Skin epidermis (tissue), 12 donors: ENCODE results near the gene SART3.
A peak's percentile ranks its signal among the peaks of the same experiment; 100 is the strongest.

Experiments used
- H3K27ac ChIP-seq, 21 experiments: fragments of 200-600 bp; sonication (generic) in 11 of 21; one replicate each; pipeline ENCODE4 v1.5.0; 2020; ENCODE audit warnings: mild to moderate bottlenecking in 3 of 21, inconsistent platforms in 2 of 21, moderate library complexity in 2 of 21
- H3K4me3 ChIP-seq, 7 experiments: fragments of 200-600 bp; sonication (generic) in 2 of 7; one replicate each; pipeline ENCODE4 v1.5.0; 2020; ENCODE audit warnings: inconsistent platforms in 2 of 7, mild to moderate bottlenecking in 2 of 7, moderate library complexity in 1 of 7

Gene SART3

DNA sequence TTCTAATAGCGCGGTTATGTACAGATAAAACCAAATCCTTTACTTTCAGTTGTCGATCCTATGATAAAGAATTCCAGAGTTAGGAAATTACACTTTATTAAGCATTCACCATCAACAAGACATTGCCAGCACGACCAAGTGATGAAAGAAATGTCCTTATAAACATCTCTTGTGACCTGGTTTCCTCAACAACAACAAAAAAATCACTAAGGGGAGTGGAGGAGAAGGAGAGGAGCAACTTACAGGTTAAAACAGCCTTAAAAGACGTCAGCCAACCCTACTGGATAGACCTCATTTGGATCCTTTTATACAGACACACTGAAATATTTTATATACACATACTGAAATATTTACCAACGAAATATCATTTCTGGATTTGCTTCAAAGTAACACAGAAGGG lies 22.8 kb downstream of the SART3 start:
- Histone ChIP-seq H3K4me3 (no peak overlapping the region), H3K27ac (no peak overlapping the region)

DNA sequence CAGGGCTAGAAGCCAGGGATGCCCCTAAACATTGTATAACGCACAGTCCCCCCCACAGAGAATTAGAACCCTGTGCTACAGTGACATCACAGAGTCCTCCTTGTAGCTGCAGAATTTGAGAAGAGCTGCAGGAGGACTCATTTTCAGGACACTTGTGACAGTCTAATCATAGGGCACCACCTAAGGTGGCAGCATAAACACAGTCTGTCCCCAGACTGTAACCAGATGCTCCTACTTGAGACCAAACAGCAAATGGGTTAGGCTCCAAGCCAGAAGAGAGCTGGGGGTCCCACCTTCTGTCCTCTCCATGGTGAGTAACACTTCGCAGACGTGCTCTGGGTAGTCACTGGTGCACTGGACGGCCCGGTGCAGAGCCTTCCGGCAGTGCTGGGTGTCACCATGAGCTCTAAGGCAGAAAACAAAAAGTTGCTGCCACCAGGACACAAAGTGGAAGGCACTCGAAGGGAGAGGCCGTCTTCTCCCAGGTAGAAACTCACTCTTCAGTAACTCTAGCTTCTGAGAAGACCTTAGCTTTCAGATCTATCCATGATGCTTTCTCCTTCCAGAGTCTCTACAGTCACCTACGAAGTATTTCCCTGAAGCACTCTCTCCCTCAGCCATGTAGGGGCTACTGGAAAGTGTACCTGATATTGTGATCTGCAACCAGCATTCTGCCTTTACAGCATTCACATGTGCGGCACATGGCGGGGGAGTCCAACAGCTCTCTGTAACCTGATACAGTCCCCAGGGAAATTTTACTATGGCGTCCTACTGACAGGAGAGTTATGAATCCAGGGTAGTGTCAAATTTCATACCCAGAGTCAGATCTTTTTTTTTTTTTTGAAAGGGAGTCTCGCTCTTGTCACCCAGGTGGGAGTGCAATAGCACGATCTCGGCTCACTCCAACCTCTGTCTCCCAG lies 28.8 kb downstream of the SART3 start:
- H3K27ac ChIP-seq: no peak overlapping the region

DNA sequence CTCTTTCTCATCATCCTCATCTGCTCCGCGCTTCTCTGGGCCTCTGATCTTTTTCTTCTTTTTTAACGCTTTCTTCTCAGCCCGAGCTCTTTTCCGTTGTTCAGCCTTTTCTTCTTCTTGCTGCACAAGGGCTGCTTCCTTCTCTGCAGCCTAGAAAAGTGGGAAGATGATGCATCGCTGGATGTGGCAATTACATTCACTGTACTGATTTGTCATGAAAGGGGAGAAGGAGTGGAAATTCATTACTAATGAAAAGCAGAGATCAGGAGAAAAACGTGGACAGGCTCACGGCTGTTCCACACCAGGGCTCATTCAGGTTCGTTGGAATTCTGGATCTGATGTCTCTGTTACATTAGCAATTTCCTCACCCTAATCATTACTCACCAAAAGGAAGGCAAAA lies 30.8 kb downstream of the SART3 start:
- H3K4me3 ChIP-seq: no peak overlapping the region

More for the DNA sequence above, 28.8 kb downstream of the SART3 start:
- no peak overlapping the region for H3K4me3 ChIP-seq

DNA sequence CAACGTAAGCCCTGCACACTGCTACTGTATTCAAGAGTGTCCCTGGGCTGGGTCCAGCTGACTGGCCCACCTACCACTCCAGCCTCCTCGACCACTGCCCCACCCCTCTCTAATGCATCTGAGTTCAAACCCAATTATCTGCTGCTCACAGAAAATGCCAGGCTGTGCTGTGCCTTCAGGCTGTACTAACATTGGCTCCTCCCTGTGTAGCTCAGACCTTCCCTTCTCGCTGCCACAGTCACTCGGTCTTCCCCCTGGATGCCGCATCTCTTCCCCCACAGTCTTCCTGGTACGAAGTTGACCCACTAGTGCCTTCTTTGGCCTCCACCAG lies 33.8 kb downstream of the SART3 start:
- H3K27ac ChIP-seq: peak overlapping the region in 1 of 21 experiments; percentile 36
- no peak overlapping the region for H3K4me3 ChIP-seq

More for the DNA sequence above, 30.8 kb downstream of the SART3 start:
- H3K27ac ChIP-seq: no peak overlapping the region

DNA sequence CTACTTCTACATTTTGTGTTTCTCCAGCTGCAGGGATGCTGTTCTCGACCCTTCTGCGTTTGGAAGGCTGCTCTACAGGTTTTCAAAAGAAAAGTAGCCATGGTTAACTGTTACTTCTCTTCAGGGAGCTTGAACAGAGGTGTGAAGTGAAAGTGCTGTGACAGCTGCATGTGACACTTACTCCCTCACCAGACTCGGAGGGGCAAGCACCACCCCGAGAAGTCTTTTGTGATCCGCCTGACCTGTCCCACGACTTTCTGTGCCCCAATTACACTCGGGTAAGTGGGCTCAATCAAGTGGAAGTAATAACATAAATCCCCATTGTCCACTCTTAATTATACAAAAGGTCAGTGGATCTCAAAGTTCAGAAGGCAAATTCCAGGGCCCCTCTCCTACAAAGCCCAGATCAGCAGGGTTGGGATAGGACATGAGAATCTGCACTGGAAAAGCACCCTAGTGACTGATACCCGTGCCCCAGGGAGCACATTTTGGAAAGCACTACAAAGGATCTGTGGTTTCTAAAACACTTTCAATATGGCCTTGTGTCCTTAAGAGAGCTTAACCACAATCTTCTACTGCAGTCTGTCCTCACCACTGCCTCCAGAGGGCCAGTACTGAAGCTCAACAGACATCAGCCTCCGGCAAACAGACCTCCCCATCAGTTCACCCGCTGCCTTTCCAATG lies 34.3 kb downstream of the SART3 start:
- H3K4me3 ChIP-seq: no peak overlapping the region
- H3K27ac ChIP-seq: no peak overlapping the region

DNA sequence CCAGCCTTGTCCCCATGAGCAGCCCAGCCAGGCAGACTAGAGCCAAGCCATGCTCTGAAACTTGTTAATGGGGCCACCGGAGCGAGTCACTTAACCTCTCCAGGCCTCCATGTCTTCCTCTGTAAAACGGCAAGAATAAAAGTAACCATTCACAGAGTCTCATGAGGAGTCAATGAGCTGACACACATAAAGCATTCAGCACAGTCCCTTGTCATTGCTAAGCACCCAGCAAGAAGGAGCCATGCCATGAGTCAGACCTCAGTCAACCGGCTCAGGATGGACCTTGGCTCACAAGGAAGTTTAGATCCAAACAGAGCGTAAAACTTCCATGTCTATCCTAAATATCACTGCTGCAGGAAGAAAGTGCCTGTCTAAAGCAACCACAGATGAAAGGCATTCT lies 35.3 kb downstream of the SART3 start:
- no peak overlapping the region for H3K27ac ChIP-seq
- H3K4me3 ChIP-seq: no peak overlapping the region

- H3K27ac ChIP-seq: no peak overlapping the region
- no peak overlapping the region for H3K4me3 ChIP-seq
These were observed 37.6 kb downstream of the SART3 start for GRCh38 chr12:108523365-108523764.

GRCh38 chr12:108519558-108519957 lies 41.4 kb downstream of the SART3 start:
- Histone ChIP-seq H3K4me3 (no peak overlapping the region), H3K27ac (no peak overlapping the region)

GRCh38 chr12:108518716-108519496 lies 42.1 kb downstream of the SART3 start:
- H3K27ac ChIP-seq: no peak overlapping the region

GRCh38 chr12:108518101-108518715 lies 42.8 kb downstream of the SART3 start:
- Histone ChIP-seq H3K27ac (no peak overlapping the region), H3K4me3 (no peak overlapping the region)

More at GRCh38 chr12:108518716-108519496, 42.1 kb downstream of the SART3 start:
- no peak overlapping the region for H3K4me3 ChIP-seq

DNA sequence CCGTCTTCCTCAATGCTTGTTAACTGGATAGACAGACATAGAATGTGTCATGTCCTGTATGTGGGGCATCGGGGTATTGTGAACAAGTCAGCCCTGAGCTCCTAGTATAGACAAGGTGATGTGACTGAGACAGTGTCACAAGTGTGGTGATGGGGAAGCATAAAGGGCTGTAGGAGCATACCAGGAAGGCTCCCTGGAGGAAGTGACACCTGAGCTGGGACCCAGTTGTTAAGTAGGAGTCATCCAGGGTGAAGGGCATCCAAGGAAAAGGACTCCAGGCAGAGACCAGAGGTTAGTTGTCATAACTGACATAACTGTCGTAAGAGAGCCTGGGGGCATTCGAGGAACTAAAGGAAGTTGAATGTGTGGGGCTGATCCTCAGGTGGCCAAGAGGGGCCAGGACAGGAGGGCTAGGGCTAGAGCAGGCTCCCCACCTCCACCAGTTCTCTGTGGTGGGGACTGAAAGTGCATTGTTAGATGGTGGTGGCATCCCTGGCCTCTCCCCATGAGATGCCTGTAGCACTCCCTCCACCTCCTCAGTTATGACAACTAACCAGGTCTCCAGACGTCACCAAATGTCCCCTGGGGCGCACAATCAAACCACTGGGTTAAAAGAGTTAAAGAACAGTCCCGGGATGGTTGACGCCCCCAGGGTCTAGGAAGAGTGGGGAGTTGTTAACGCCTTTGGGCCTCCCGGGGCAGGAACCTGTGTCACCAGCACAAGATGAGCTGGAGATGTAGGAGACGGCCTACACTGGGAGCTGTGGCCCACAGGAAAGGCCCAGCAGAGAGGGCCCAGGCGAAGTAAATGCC lies 43.5 kb downstream of the SART3 start:
- H3K4me3 ChIP-seq: no peak overlapping the region
- no peak overlapping the region for H3K27ac ChIP-seq

DNA sequence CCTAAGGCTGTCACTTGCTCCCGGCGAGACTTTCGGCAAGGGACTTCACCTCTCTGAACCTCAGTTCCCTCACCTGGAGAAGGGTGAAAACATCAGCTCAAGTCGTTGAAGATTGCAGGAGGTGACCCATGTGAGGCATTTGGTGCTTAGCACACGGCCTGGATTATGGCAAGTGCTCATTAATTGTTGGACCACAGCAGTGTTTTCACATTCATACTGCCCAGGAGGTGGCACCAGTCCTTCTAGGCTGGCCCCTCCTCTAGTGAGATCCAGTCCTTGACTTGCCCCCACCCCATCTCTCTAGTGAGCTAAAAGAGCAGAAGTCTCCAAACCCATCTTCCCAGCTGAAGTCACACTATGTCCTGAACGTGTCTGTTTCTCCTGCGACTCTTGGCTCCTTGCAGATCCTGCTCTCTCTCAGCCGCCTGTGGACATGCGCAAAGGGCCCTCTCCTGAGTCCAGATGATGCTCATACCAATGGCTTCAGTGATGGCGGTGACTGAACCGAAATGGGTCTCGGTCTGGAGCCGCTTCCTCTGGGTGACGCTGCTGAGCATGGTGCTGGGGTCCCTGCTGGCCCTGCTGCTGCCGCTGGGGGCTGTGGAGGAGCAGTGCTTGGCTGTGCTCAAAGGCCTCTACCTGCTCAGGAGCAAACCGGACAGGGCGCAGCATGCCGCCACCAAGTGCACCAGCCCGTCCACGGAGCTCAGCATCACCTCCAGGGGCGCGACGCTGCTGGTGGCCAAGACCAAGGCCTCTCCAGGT lies 44.3 kb downstream of the SART3 start:
- Histone ChIP-seq H3K4me3 (no peak overlapping the region), H3K27ac (peak overlapping the region in 1 of 21 experiments; percentile 58)

- H3K27ac ChIP-seq: peak overlapping the region in 18 of 21 experiments; percentile 32 to 90 (median 84)
- H3K4me3 ChIP-seq: peak overlapping the region; percentile 54 to 92 (median 78)
These were observed 45.1 kb downstream of the SART3 start for GRCh38 chr12:108515916-108516315.

DNA sequence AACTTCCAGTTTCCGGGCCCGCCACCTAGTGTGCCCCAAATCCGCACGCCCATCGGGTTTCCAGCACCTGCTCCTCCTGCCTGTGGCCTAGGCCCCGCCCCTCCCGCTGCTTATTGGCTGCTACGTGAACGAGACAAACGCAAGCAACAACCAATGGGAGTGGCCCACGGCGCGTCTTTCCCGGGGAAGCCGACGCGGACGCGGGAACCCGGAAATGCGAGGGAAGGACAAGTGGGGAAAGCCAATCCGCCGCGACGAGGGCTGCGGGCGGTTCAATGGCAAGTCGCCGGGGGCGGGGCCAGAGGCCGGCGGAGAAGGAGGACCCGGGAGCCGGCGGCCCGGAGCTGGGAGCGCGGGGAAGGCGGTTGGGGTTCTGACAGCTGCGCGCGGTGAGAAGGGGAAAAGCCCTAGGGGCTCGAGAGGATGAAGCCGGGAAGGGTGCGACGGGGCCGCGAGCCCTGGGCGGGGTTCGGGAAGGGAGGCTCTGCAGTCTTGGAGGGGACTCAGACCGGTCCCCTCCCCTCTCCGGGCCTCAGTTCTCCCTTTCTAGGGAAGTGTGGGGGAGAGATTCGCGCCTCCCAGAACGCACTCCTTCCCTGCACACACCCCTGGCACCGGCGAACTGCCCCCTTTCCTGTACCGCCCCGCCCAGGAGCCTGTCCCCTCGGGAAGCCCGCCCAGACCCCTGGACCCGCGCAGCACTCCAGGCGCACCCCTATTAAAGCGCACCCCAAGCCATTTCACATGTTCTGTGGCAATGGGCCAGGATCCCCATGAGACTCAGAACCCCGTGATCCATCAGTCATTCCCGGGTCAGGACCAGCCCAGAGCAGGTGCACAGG lies 45.8 kb downstream of the SART3 start, which contains the start of gene FICD:
TSS of gene FICD (plus strand) at position 305 of the 842 bp plus-strand sequence. CDS start 1,696 bp downstream, outside the sequence.
- Histone ChIP-seq H3K27ac (peak within 1 kb of the TSS; percentile 23 to 90 (median 84)), H3K4me3 (peak within 1 kb of the TSS; percentile 54 to 92 (median 78))

DNA sequence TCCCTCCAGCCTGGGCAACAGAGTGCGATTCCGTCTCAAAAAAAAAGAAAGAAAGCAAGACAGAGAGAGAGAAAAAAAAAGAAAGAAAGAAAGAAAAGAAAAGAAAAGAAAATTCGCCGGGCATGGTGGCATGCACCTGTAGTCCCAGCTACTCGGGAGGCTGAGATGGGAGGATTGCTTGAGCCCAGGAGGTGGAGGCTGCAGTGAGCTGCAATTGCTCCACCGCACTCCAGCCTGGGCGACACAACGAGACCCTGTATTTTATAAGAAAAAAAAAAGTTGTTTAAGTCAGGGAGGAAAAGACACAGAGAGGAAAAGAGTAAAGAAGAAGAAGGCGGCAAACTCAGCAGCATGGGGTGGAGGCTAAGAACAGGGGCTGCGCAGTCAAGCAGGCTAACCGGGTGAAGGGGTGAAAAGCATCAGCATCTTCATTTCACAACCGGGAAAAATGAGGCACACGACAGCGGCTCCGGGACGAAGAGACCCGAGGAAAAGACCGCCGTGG lies 46.5 kb downstream of the SART3 start:
- Histone ChIP-seq H3K4me3 (peak overlapping the region; percentile 54 to 92 (median 78)), H3K27ac (peak overlapping the region in 5 of 21 experiments; percentile 24 to 89 (median 86))

DNA sequence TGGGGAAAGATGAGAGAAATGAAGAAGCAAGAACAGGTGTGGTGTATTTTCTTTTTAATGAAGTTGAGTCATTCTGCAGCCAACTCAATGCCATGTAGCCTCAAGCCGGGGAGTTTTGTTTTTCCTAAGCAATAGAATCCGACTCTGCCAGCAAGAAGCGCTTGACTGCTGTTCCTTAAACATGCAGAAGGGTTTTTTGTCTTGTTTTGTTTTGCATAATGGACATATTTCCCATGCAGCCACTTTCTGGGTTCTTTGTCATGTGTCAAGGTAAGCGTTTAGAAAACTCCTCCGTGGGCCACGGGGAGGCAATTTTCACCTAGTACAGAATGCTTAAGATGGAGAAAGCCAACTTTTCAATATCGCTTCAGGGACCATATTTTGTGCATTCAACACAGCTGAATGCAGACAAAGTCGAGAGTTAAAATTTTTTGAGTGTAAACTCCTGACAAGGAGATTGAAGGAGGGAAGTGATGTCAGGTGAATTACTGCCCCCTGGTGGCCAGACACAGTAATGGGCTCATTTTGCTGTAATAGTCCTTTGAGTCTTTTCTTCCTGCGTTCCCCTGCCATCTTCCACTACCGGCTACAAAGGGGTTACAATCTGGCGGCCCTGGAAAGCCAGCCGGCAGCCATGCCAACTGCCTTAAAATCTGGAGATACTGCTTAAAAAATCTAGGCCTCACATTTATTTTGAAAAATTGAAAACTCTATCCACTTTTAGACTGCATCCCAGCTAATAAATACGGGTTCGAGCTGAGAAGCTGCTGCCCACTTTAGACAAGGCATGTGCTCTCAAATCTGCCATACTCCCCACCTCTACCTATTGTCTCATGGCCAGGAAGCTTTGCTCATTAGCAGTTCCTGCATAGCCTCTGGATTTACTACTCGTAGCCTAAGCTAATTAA lies 49.1 kb downstream of the SART3 start:
- no peak overlapping the region for H3K4me3 ChIP-seq

More for the DNA sequence above, 49.1 kb downstream of the SART3 start:
- H3K27ac ChIP-seq: peak overlapping the region in 1 of 21 experiments; percentile 5
